Tibial artery (tissue), 4 donors: Measurements from ENCODE around the gene ZCCHC7.

ENCODE experiments used
- DNase-seq, 2 donors: peaks; one replicate each; pipeline ENCODE4 v3.0.0-alpha.2; 2019
- H3K27ac ChIP-seq, 2 donors: fragments of 200-600 bp; sonication (generic) in 1 of 2; 1 replicate in 1 of 2; 2 replicates in 1 of 2; pipeline ENCODE4 v1.5.1; 2018 to 2019; ENCODE audit warnings: mild to moderate bottlenecking in 1 of 2
- H3K27me3 ChIP-seq, 2 donors: fragments of 200-600 bp; sonication (generic) in 1 of 2; one replicate each; pipeline versions ENCODE4 v1.5.1 to v1.6.0; 2016 to 2019
- H3K36me3 ChIP-seq, 3 donors: fragments of 200-600 bp; sonication (generic) in 2 of 3; one replicate each; pipeline ENCODE4 v1.5.1; 2016 to 2019; ENCODE audit warnings: mild to moderate bottlenecking in 2 of 3
- H3K4me1 ChIP-seq, 4 donors: fragments of 200-600 bp; sonication (generic) in 2 of 4; 1 replicate in 3 of 4; 2 replicates in 1 of 4; pipeline ENCODE4 v1.5.1; 2016 to 2019
- H3K4me3 ChIP-seq, 2 donors: fragments of 200-600 bp; sonication (generic) in 1 of 2; 1 replicate in 1 of 2; 2 replicates in 1 of 2; pipeline ENCODE4 v1.5.1; 2018 to 2019; ENCODE audit warnings: mild to moderate bottlenecking in 2 of 2
- H3K9me3 ChIP-seq, 3 donors: fragments of 200-600 bp; sonication (generic) in 1 of 3; one replicate each; pipeline ENCODE4 v1.5.1; 2016 to 2019
- intact Hi-C: fragments of 100-400 bp; cut with DNase I; formaldehyde crosslinking; loops from one replicate; pipeline ENCODE4 v1.15.0; 2023; ENCODE audit warnings: low total_unique reads
- TF ChIP-seq, protein P1 (sequence below), 2 experiments: fragments of 200-600 bp in 1 of 2; fragments of 450-650 bp in 1 of 2; IDR thresholded peaks; one replicate each; pipeline ENCODE4 v1.5.1; 2017 to 2019; ENCODE audit warnings: antibody characterized with exemption in 2 of 2, mild to moderate bottlenecking in 1 of 2, moderate library complexity in 1 of 2

The ZCCHC7 gene

DNA sequence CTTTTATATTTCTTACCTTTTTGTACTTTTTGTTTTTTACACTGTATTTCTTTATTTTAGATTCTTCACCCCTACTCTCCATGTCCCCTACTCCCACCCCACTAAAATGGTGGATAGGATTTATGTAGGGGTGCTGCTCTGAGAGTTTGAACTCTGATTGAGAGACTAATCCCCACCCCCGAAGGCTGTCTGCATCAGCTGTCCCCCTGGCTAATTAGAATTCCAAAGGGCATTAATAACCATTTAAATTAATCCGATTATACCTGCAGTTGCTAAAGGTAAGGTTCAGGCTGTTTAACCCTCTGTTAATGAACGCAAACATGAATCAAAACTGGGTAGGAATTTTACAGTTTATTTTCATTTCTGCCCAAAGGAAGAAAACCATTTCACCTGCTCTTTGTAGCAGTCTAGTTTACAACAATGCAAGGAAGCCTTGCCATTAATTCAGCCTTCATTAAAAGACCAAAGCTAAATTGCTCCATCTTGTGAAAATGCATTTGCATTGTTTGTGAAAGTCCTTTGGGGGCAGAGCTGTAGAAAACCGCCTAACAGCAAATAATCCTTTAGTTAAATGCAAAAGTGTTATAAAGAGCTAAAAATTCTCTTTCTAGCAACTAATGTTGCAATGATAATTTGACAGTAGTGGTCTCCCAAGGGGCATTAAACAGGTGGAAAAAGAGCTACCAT is 71.2 kb downstream of the ZCCHC7 start:
- Histone ChIP-seq H3K27ac (no peak overlapping the region), H3K27me3 (no peaks in the 10 kb centered on the region), H3K4me1 (peaks cover 0 to 3% (median 0%) of the 10 kb centered on the region in 4 donors), H3K9me3 (no peaks in the 10 kb centered on the region), H3K36me3 (peaks cover 0 to 16% (median 14%) of the 10 kb centered on the region in 3 donors), H3K4me3 (no peak overlapping the region)
- DNase-seq, result no peak
- intact Hi-C loops, result no loop called here
- TF ChIP-seq, protein P1, sequence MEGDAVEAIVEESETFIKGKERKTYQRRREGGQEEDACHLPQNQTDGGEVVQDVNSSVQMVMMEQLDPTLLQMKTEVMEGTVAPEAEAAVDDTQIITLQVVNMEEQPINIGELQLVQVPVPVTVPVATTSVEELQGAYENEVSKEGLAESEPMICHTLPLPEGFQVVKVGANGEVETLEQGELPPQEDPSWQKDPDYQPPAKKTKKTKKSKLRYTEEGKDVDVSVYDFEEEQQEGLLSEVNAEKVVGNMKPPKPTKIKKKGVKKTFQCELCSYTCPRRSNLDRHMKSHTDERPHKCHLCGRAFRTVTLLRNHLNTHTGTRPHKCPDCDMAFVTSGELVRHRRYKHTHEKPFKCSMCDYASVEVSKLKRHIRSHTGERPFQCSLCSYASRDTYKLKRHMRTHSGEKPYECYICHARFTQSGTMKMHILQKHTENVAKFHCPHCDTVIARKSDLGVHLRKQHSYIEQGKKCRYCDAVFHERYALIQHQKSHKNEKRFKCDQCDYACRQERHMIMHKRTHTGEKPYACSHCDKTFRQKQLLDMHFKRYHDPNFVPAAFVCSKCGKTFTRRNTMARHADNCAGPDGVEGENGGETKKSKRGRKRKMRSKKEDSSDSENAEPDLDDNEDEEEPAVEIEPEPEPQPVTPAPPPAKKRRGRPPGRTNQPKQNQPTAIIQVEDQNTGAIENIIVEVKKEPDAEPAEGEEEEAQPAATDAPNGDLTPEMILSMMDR (IDR thresholded peaks at IDR 0.05), result no peak

DNA sequence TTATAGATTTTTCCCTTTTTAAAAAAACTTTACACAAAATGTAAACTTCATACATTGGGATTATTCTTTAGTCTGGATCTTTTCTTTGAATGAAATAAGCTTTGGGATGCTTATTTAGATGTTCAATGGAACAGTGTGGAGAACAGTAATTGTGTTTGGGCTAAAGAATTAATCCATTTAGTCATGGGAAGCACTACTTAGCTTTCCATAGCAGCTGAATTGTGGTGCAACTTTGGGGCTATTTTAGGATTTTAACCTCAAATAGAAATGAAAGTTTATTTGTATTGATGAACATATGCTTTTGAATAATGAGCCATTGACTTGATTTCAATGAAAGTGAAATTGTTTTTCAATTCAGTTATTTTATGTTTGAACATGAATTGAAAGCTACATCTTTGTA is 72.4 kb downstream of the ZCCHC7 start:
- DNase-seq, result no peak
- Histone ChIP-seq H3K27me3 (no peaks in the 10 kb centered on the region), H3K36me3 (peaks cover 0 to 16% (median 14%) of the 10 kb centered on the region in 3 donors), H3K27ac (no peak overlapping the region), H3K9me3 (no peaks in the 10 kb centered on the region), H3K4me3 (no peak overlapping the region), H3K4me1 (peaks cover 0 to 13% (median 2%) of the 10 kb centered on the region in 4 donors)
- intact Hi-C loops, result no loop called here
- TF ChIP-seq, protein P1 (IDR thresholded peaks at IDR 0.05), result no peak

DNA sequence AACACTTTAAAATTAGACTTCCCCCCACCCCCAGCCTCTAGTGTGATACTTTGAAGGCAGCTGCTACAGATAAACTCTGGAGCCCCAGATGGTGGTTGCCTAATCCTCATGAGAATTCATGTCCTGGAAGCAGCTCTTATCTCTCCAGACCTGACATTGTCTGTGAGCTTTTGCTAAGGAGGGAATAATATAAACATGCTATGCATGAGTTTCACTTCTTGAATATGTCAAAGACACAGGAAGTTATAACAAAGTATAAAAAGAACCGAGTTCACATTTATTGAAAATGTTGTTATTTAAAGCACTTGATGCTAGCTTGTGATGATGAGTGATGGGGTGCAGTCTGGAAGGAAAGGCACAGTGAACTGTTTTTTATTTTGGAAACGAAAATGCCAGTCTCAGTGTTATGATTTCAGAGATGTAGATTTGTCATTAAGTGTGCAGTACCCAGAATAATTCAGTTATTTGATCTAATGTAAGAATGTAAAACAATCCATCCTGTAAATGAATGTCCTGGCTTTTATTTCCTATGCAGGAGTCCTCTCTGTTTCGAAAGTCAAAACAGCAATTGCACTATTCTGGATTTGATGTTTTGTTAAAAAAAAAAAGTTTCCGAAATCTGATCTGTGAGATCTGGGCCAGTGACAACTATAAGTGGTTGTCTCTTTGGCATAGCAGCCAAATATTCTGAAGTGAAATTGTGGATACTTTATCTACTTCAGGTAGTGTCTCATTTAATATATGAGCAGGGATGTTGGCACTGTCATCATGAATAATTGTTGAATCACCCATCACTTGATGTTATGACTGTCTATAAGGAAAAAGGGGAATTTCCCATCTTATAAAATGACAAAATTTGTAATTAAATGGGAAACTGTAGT is 77.0 kb downstream of the ZCCHC7 start:
- Histone ChIP-seq H3K9me3 (no peaks in the 10 kb centered on the region), H3K27ac (no peak overlapping the region), H3K4me3 (no peak overlapping the region), H3K27me3 (no peaks in the 10 kb centered on the region), H3K4me1 (peaks cover 0 to 18% (median 2%) of the 10 kb centered on the region in 4 donors), H3K36me3 (peaks cover 0 to 4% (median 0%) of the 10 kb centered on the region in 3 donors)
- intact Hi-C loops, result no loop called here
- TF ChIP-seq, protein P1 (IDR thresholded peaks at IDR 0.05), result no peak
- DNase-seq, result no peak

DNA sequence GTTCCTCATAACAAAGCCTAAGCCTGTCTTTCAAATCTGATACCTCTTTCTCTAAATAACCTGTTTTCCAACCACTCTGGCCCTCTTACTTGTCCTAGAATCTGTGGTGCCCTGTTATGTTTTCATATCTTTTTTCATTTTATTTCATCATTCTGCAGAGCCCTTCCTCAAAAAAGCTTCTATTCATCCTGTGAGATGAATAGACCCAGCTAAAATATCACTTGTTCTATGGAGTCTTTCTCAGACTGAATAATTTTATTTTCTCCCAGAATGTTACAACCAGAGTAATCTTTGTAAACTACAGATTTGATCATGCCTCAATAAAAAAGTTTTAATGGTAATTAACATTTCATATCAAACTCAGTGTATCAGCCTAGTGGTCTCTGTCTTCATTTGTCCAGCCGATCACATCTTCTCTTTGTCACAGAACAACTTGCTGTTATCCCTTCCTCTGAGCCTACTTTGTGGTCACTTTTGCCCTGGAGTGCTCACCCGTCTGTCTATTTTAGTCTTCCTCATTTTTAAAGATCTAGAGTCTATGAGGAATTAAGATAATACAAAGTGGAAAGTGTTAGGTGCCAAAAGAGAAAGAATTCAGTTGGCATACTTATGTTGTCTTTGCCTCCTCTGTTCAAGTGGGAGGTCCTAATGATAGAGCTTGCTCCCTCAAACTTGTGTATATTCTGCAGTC is 77.8 kb downstream of the ZCCHC7 start:
- Histone ChIP-seq H3K27me3 (no peaks in the 10 kb centered on the region), H3K36me3 (peaks cover 1 to 4% (median 3%) of the 10 kb centered on the region in 3 donors), H3K4me3 (no peak overlapping the region), H3K27ac (no peak overlapping the region), H3K4me1 (peaks cover 0 to 18% (median 2%) of the 10 kb centered on the region in 4 donors), H3K9me3 (no peaks in the 10 kb centered on the region)
- intact Hi-C loops, result no loop called here
- no peak for DNase-seq
- TF ChIP-seq, protein P1 (IDR thresholded peaks at IDR 0.05), result no peak

DNA sequence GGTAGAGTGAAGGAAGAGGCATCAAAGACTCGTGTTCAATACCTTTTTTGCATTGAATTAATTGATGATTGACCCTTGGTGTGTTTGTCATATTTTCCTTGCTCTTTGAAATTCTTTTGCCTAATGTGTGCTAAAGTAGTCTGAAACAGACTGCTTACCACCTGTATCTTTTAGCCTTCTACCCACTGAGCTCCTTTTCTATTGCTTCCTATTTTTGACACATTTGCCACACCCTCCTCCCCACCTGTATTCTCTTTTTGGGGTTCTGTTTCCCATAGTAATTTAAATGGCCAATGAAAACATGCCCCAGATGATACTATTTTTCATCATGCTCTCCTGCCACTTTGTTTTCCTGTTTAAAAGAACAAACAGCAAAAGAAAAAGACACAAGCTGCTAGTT is 78.5 kb downstream of the ZCCHC7 start:
- H3K4me1 ChIP-seq, result peaks cover 0 to 18% (median 2%) of the 10 kb centered on the region in 4 donors

More for the DNA sequence above, 78.5 kb downstream of the ZCCHC7 start:
- no peaks in the 10 kb centered on the region for H3K27me3 ChIP-seq
- H3K27ac ChIP-seq, result no peak overlapping the region
- intact Hi-C loops, result no loop called here
- H3K9me3 ChIP-seq, result no peaks in the 10 kb centered on the region
- DNase-seq, result no peak
- TF ChIP-seq, protein P1 (IDR thresholded peaks at IDR 0.05), result no peak
- peaks cover 4 to 6% (median 4%) of the 10 kb centered on the region in 3 donors for H3K36me3 ChIP-seq
- H3K4me3 ChIP-seq, result no peak overlapping the region
